Measurements from ENCODE around the gene SLC27A4. TPM values are rescaled to one million over a fixed set of nuclear protein-coding genes. Genes with fewer than 3 reads are reported as not detected.

The SLC27A4 gene
- total RNA-seq, 1 donor from 2014 or later, result 19.2 TPM

DNA sequence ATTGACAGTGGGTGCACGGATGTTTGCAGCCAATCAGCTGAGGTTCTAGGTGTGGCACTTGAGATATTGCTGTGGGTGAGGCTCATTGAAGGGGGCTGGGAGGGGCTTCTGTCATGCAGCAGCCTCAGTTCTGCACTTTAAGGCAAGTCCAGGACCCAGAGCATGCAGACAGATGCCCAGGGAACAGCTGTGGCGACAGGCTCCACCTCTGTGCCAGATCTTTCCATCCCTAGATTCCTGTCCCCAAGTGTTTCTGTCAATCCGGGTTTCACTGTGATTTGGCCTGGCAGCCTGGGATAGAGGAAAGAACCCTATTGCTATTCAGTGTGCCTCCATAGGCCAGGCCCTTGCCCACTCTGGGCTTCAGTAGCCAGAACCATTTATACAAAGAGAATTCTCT lies 59.5 kb downstream of the SLC27A4 start:
- intact Hi-C loops (cut with DNase I), result no loop called here
- ATAC-seq (no peak), DNase-seq (ENCODE audit: missing footprints) (no peak)

DNA sequence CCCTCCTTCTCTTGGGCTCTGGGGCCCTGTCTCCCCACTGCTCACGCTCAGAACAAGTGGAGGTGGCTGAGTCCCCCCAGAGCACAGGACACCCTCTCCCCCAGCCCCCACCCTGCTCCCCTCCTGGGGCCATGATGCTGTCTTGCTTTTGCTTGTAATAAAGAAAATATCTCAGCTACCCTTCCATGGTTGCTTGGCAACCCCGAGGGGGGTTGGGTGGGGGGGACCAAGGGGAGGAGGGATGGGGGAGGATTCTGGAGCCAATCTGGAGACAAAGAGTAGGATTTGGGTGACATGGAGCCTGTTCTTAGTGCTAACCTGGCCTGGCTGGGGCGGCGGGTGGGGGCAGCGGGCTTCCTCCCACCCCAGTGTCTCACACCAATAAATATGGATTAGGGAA lies 64.2 kb downstream of the SLC27A4 start:
- intact Hi-C loops (cut with DNase I), result no loop called here
- no peak for DNase-seq (ENCODE audit: missing footprints)
- ATAC-seq, result no peak

DNA sequence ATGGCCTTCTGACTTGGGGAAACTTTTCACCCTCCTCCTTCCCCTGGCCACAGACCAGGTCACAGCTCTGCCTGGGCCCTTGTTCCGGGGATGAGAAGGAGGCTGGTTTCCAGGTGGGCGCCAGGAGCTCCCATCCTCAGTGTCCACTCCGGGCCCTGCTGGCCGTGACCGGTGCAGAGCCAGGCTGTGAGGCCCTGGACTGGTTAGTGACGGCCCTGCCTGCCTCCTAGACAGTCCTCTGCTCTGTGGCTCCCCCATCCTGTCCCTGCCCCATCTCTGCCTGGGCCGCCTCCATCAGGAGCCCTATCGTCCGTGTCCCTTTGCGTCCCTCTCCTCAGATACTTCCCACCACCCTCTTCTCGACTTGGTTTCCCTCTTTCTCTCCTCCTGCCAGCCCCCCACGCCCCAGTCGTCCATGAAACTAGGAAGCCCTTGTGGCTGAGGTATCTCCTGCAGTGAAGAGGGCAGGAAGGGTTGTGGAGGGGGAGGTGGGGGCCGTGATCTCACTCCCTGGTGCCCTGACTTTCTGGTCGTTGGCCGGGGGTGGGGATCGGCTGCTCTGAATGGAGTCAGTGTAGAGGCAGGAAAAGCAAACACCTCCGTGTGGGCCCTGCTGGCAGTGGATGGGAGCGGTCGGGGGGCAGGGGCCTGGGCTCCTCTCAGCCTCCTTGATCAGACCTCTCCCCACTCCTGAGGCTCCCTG lies 64.9 kb downstream of the SLC27A4 start:
- no peak for DNase-seq (ENCODE audit: missing footprints)
- intact Hi-C loops (cut with DNase I), result loop anchor here (5.0 kb wide), 1 partner anchor 33 kb away; the partner anchor contains the start of gene URM1
- no peak for ATAC-seq

DNA sequence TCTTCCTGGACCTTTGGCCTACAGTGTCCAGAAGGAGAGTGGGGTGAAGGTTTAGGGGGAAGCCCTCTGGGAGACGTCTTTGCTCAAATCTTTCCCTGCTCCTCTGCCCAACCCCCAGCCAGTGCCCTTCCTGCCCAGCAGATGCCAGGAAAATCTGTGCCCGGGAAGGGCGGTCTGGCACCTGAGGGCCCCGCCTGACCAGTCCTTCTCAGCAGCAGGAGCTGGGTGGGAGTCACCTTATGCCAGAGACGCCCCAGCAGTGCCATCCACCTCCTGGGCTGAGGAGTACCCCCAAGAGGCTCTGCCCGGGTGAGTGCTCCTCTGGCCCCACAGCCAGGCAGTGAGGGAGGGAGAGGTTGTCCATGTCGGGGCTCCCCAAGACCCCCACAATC lies 65.4 kb downstream of the SLC27A4 start:
- ATAC-seq (no peak), DNase-seq (ENCODE audit: missing footprints) (no peak)
- intact Hi-C loops (cut with DNase I), result loop anchor here (5.0 kb wide), 1 partner anchor 33 kb away; the partner anchor contains the start of gene URM1

DNA sequence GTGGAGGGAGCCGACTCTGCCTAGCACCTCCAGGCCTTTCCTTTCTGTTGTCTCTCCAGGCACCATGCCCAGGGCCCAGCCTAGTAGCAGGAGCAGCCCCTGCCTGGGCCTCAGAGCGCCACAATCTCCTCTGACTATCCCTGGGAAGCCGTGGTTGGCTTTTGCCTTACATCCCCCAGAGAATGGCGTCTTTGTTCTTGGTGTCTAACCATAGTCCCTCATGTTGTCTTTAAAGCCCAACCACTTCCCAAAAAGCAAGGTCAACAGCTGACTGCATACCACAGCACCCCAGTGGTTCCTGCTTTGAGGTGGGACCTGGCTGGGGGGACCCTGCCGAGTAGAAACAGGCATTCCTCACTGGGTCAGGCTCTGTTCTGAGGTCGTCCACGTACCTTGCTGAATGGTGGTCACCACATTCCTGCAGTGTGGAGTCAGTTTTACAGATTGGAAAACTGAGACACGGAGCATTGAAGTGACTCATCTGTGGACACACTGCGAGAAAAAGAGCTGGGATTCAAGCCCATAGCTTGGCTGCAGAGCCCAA lies 66.6 kb downstream of the SLC27A4 start:
- intact Hi-C loops (cut with DNase I), result loop anchor here (5.0 kb wide), 1 partner anchor 35 kb away; the partner anchor contains the start of gene URM1
- DNase-seq (ENCODE audit: missing footprints) (no peak), ATAC-seq (no peak)

DNA sequence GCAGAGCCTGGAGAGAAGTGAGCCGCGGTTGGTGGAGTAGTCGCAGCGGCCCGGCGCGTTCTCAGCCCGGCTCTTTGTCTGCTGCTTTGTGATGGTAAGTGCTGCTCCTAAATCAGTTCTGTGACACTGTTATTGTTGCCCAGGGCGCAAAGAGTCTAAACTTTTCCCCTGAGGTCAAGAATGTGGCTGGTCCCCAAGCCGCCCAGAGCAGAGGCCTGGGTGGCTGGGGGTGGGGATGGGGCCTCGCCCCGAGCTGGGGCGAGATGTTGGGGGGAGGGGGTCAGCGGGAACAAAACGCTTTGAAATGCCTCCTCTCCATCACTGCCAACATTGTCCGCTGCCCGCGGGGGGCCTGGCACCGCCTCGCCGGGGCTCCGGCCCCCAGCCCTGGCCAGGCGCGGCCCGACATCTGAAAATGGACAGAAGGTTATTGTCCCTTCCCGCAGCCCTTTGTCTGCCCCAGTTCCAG lies 68.7 kb downstream of the SLC27A4 start:
- intact Hi-C loops (cut with DNase I), result loop anchor here (5.0 kb wide), 1 partner anchor 37 kb away; the partner anchor contains the start of gene URM1
- DNase-seq (ENCODE audit: missing footprints) (no peak), ATAC-seq (no peak)

DNA sequence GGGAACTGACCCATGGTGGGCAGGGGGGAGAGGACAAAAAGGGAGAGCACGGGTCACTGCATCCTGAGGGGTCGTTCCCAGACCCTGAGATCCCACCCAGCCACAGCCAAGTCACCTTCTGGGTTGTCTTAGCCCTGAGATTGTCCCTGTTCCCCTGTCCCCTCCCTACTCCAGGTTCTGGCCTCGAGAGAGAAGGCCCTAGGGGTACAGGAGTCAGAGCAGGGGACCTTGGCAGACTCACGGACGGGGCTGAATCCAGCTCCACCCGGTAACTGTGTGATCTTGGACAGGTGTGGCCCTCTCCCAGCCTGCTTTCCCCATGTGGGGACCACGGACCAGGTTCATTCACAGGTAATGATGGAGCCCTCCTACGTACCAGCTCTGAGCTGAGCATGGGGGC lies 69.1 kb downstream of the SLC27A4 start:
- ATAC-seq (no peak), DNase-seq (ENCODE audit: missing footprints) (no peak)
- intact Hi-C loops (cut with DNase I), result loop anchor here (5.0 kb wide), 1 partner anchor 37 kb away; the partner anchor contains the start of gene URM1

DNA sequence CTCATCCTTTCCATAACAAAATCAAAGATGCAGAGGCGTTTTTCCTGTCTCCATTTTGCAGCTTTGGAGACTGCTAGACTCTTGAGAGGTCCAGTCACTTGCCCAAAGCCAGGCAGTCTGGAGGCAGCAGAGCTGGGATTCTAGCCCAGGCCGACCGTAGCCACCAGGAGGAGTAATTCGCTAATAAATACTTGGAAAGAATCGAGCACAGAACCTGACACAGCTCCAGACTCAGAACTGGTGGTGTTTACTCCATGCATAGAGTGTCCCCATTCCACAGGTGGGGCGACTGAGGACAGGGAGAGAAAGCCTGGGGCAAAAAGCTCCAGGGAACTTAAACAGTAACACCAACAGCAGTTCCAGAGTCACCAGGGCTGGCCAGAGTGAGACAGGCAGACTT lies 69.7 kb downstream of the SLC27A4 start:
- intact Hi-C loops (cut with DNase I), result loop anchor here (5.0 kb wide), 2 partner anchors 38 to 113 kb away; partner anchors contain the start of gene URM1

More for the DNA sequence above, 69.7 kb downstream of the SLC27A4 start:
- no peak for DNase-seq (ENCODE audit: missing footprints)
- ATAC-seq, result no peak

Small RNA genes lying within 50 kb of the gene (microRNA-seq; reads per million reads assigned to microRNA genes)
- gene MIR219B, result not detected

Other genes with a start within 250 kb of the SLC27A4 start
- 158 TPM for gene PTGES2, start 212.8 kb upstream of the SLC27A4 start, total RNA-seq
- not detected for gene LCN2, start 191.1 kb upstream of the SLC27A4 start, total RNA-seq
- gene BBLN, start 180.3 kb upstream of the SLC27A4 start, total RNA-seq, result 36.1 TPM
- 69.3 TPM for gene CIZ1, start 149.0 kb upstream of the SLC27A4 start, total RNA-seq
- gene DNM1, start 137.1 kb upstream of the SLC27A4 start, total RNA-seq, result 6.1 TPM
- 76.4 TPM for gene GOLGA2, start 64.5 kb upstream of the SLC27A4 start, total RNA-seq
- 14.9 TPM for gene SWI5, start 64.3 kb upstream of the SLC27A4 start, total RNA-seq
- gene TRUB2, start 18.1 kb upstream of the SLC27A4 start, total RNA-seq, result 37.4 TPM
- gene COQ4, start 17.7 kb upstream of the SLC27A4 start, total RNA-seq, result 29.1 TPM
- 52.9 TPM for gene URM1, start 30.8 kb downstream of the SLC27A4 start, total RNA-seq
- gene CERCAM, start 80.3 kb downstream of the SLC27A4 start, total RNA-seq, result 7.8 TPM
- gene ODF2, start 115.5 kb downstream of the SLC27A4 start, total RNA-seq, result 10.8 TPM
- gene GLE1, start 164.2 kb downstream of the SLC27A4 start, total RNA-seq, result 19.5 TPM
- 247 TPM for gene SPTAN1, start 212.1 kb downstream of the SLC27A4 start, total RNA-seq